GM19324 (cell line): ENCODE measurements around the gene GSTM3.
A peak's percentile ranks its signal among the peaks of the same experiment; 100 is the strongest.
"Not testable (repeated sequence)": the region's sequence is repeated elsewhere in the genome, so short reads cannot be mapped to it uniquely, and the experiment has no call there.

ENCODE experiments used
- ATAC-seq: cut with Tn5 transposase; IDR thresholded peaks from one replicate; pipeline ENCODE4 v1.9.1; 2021; ENCODE audit warnings: mild to moderate bottlenecking, moderate library complexity; ENCODE audit not compliant: unreplicated experiment, low FRiP score

Gene GSTM3

GRCh38 chr1:109762821-109763645, 22.2 kb upstream of the GSTM3 start:
- no peak for ATAC-seq

- no peak for ATAC-seq
Observed at GRCh38 chr1:109762039-109762585, 21.3 kb upstream of the GSTM3 start.

DNA sequence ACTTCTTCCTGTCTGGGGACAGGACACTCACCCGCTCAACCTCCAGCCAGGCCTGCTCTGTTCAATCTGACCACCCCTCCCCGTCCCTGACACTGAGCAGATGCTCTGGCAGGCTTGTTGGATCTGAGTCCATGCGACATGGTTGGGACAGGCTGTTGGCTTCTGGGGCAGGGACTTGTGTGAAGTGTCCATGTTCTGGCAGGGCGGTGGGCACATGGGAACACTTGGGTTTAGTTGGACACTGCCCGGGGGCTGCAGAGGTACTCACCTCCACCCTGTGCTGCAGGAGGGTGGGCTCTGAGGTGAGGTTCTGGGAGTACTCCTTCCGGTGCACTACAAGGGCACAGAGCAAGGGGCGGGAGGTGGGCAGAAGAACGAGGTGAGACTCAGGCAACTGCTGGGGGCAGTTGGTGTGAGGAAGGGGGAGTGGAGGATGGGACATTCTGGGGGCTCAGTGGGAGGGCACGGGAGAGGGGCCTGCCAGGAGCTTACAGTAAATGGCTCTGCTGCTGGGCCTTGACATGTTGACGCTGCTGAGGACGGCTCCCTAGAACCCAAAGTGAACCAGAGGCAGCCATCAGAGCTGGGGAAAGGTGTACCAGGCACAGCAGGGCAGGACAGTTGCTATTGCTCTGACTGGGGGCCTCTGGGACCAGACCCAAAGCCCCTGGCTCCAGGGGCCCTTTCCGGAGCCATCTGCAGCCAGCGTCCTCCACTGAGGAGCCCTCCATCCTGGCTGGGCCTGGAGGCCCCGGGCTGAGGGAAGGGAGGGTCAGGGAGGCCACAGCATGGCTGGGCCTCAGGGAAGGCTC, 20.6 kb upstream of the GSTM3 start:
- no peak for ATAC-seq

- no peak for ATAC-seq
Observed at GRCh38 chr1:109760581-109761226, 19.9 kb upstream of the GSTM3 start.

GRCh38 chr1:109759513-109760334, 18.9 kb upstream of the GSTM3 start:
- ATAC-seq = no peak

GRCh38 chr1:109757936-109758786, 17.3 kb upstream of the GSTM3 start:
- no peak for ATAC-seq

DNA sequence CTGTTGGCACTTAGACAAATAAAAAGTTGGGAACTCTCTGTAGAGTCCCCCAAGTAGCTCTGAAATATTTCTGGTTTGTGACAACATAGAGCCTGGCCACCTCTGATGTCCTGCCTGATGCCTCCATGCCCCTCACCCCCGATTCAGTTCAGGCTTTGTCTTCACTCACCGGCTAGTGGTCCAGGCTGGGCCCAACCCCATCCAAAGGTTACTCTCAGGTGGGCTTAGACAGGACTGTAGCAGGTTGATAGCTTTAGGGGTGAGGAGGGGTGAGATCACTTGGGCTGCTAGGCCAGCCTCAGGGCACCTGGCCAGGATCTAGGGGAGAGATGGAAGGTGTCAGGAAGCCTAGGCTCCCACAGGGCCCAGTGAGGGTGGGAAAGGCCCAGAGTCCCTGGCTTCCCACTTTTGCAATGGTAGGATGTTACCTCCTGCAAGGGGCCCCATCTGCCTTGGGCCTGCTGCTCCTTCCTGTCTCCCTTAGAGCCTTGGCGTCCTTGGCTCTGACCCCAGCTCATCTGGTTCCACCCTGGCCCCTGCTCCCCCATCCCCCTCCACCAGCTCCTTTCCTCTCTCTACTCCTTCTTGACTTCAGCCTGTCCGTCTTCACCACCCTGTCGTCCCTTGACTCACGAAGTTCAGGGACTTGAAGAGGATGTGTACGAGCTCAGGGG, 16.1 kb upstream of the GSTM3 start:
- ATAC-seq = no peak

GRCh38 chr1:109756325-109756724, 15.5 kb upstream of the GSTM3 start:
- ATAC-seq = not testable (repeated sequence)

GRCh38 chr1:109754738-109755137, 13.9 kb upstream of the GSTM3 start:
- ATAC-seq = no peak

GRCh38 chr1:109751531-109752260, 10.9 kb upstream of the GSTM3 start:
- ATAC-seq = no peak

GRCh38 chr1:109750920-109751319, 10.1 kb upstream of the GSTM3 start:
- ATAC-seq = no peak

DNA sequence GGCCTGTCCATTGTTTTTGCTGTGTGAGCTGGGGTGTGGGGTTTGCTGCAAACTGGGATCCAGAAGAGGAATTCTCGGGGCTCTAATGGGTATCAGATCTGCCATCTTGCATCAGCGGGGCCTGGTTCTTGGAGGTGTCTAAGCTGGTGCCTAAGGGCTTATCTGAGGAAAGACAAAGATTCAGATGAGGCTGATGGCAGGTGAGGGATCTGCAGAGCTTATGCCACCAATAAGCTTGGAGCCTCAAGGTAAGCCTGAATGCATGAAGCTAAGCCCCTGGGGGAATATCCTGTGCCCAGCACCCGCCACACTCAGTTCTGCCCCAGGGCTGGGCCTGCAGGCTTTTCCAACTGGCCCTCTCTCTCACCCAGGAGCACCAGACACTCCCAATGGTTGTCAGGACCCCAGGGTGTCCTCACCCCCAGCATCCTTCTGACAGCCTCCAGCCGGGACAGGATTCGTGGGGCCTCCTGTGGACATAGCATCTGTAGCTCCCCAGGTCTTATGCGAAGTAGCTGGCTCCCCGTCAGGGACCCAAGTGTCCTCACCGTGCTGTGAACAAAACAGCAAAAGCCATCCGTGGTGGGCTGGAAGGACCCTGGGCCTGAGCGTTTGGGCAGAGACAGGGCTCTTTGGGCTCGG, 9.5 kb upstream of the GSTM3 start:
- no peak for ATAC-seq

DNA sequence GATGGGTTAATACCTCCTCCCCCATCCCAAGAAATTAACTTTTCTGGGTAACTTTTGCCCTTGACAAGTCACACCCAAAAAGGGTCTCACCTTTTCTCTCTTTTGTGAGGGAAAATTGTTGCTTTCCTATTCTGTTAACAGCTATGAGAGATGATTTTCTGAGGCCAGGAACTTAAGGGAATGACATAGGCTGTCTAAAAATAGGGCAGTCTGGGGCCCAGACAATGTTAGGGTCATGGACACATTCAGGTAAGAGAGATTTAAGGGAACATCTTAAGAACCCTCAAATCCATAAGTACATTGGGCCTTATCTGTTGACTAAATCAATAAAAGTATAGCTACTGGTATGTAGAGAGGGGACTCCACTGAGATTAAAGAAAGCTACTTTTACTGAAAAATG, 8.4 kb upstream of the GSTM3 start:
- no peak for ATAC-seq

- not testable (repeated sequence) for ATAC-seq
Observed at GRCh38 chr1:109748311-109748710, 7.5 kb upstream of the GSTM3 start.

GRCh38 chr1:109739738-109740614, 862 bp downstream of the GSTM3 start:
- peak; percentile 93 for ATAC-seq

DNA sequence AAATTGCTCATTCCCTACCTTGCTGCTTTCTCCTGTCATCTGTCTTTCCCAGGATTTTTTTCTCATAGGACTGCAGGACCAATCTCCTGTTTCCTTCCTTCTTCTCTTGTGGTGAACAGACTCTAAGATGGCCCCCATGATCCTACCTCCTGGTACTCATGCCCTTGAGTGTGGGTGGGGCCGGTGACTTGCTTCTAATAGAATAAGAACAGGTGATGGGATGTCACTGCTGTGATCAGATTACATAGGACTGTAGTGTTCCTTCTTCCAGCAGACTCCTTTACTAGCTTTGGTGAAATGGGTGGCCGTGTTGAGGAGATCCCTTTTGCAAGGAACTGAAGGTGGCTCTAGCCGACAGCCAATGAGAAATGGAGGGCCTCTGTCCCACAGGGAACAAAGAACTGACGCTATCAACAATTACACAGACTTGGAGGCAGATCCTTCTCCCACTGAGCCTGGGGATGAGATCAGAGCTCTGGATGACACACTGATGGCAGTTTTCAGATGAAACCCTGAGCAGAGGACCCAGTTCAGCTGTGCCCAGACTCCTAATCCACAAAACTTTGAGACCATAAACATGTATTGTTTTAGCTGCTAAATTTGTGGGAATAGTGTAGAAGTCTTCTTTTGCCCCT, 7.5 kb downstream of the GSTM3 start:
- no peak for ATAC-seq
